K562 (cell line): ENCODE measurements around the gene LMF2. TPM values are rescaled to one million over a fixed set of nuclear protein-coding genes. Genes with fewer than 3 reads are reported as not detected.

Experiments
- KLF16 ChIP-seq: IDR thresholded peaks from 2 replicates; pipeline ENCODE4 v1.6.1; 2016; ENCODE audit warnings: antibody characterized with exemption
- RB1 ChIP-seq: fragments of 450-650 bp; IDR thresholded peaks from 2 replicates; pipeline ENCODE4 v1.6.1; 2017; ENCODE audit warnings: low read depth, mild to moderate bottlenecking
- SREBF1 ChIP-seq: fragments of 150-350 bp; IDR thresholded peaks from 2 replicates; pipeline ENCODE4 v1.6.1; 2014; ENCODE audit warnings: antibody characterized with exemption, low read depth, low read length, borderline replicate concordance
- TCF7 ChIP-seq: sonication (generic); IDR thresholded peaks from 2 replicates; pipeline ENCODE4 v1.6.1; 2016; ENCODE audit warnings: antibody characterized with exemption, borderline replicate concordance
- polyA plus RNA-seq, 8 experiments: library from polyadenylated mRNA; depleted of rRNA in 4 of 8; stranded (reverse) in 5 of 8; unstranded in 3 of 8; fragments of >200 nt; fragmentation: Nextera tagmentation in 2 of 8; fragmentation: Illumina TruSeq in 1 of 8; extraction: Ambion mirVana in 2 of 8; extraction: Trizol in 1 of 8; gene quantifications; 2 replicates each; pipeline versions ENCODE4 v1.2.1 to v1.2.3, GENCODE V29; 2011 to 2014; ENCODE audit warnings: inconsistent platforms in 1 of 8, missing spikeins in 1 of 8
- total RNA-seq, 7 experiments: library from RNA; depleted of rRNA in 6 of 7; stranded (reverse); fragments of >200 nt in 6 of 7; fragmentation: Illumina TruSeq in 2 of 7; extraction: Trizol in 2 of 7; gene quantifications; 2 replicates each; pipeline versions ENCODE4 v1.2.1 to v1.2.3, GENCODE V29; 2011 to 2021; ENCODE audit warnings: low replicate concordance in 1 of 7
- TF ChIP-seq, protein P1 (sequence below): fragments of 200-600 bp; sonication (generic); IDR thresholded peaks from one replicate; pipeline ENCODE4 v1.6.1; 2012; ENCODE audit warnings: mild to moderate bottlenecking, low read depth, low read length, inconsistent platforms

The LMF2 gene
- total and polyA plus RNA-seq, 9 of the 15 experiments (the other 6 are each of a cell fraction or from before 2014, with no cell fraction given): 0.08 to 37.1 (median 7.6) TPM

DNA sequence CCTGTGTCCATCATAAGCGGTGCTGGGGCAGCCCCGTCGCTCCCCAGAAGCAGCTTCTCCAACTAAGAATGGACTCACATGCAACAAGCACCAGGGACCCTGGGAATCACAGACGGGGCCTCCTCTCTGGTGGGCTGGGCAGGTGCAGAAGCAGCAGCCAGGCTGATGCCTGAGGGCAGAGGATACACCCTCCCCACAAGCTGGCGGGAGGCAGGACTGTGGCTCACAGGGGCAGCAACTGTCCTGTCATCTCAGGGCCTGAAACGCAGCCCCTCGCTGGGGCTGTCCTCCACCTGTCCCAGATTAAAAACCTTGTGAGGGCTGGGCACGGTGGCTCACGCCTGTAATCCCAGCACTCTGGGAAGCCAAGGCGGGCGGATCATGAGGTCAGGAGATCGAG, 29.6 kb downstream of the LMF2 start (continued):
- TF ChIP-seq, protein P1, sequence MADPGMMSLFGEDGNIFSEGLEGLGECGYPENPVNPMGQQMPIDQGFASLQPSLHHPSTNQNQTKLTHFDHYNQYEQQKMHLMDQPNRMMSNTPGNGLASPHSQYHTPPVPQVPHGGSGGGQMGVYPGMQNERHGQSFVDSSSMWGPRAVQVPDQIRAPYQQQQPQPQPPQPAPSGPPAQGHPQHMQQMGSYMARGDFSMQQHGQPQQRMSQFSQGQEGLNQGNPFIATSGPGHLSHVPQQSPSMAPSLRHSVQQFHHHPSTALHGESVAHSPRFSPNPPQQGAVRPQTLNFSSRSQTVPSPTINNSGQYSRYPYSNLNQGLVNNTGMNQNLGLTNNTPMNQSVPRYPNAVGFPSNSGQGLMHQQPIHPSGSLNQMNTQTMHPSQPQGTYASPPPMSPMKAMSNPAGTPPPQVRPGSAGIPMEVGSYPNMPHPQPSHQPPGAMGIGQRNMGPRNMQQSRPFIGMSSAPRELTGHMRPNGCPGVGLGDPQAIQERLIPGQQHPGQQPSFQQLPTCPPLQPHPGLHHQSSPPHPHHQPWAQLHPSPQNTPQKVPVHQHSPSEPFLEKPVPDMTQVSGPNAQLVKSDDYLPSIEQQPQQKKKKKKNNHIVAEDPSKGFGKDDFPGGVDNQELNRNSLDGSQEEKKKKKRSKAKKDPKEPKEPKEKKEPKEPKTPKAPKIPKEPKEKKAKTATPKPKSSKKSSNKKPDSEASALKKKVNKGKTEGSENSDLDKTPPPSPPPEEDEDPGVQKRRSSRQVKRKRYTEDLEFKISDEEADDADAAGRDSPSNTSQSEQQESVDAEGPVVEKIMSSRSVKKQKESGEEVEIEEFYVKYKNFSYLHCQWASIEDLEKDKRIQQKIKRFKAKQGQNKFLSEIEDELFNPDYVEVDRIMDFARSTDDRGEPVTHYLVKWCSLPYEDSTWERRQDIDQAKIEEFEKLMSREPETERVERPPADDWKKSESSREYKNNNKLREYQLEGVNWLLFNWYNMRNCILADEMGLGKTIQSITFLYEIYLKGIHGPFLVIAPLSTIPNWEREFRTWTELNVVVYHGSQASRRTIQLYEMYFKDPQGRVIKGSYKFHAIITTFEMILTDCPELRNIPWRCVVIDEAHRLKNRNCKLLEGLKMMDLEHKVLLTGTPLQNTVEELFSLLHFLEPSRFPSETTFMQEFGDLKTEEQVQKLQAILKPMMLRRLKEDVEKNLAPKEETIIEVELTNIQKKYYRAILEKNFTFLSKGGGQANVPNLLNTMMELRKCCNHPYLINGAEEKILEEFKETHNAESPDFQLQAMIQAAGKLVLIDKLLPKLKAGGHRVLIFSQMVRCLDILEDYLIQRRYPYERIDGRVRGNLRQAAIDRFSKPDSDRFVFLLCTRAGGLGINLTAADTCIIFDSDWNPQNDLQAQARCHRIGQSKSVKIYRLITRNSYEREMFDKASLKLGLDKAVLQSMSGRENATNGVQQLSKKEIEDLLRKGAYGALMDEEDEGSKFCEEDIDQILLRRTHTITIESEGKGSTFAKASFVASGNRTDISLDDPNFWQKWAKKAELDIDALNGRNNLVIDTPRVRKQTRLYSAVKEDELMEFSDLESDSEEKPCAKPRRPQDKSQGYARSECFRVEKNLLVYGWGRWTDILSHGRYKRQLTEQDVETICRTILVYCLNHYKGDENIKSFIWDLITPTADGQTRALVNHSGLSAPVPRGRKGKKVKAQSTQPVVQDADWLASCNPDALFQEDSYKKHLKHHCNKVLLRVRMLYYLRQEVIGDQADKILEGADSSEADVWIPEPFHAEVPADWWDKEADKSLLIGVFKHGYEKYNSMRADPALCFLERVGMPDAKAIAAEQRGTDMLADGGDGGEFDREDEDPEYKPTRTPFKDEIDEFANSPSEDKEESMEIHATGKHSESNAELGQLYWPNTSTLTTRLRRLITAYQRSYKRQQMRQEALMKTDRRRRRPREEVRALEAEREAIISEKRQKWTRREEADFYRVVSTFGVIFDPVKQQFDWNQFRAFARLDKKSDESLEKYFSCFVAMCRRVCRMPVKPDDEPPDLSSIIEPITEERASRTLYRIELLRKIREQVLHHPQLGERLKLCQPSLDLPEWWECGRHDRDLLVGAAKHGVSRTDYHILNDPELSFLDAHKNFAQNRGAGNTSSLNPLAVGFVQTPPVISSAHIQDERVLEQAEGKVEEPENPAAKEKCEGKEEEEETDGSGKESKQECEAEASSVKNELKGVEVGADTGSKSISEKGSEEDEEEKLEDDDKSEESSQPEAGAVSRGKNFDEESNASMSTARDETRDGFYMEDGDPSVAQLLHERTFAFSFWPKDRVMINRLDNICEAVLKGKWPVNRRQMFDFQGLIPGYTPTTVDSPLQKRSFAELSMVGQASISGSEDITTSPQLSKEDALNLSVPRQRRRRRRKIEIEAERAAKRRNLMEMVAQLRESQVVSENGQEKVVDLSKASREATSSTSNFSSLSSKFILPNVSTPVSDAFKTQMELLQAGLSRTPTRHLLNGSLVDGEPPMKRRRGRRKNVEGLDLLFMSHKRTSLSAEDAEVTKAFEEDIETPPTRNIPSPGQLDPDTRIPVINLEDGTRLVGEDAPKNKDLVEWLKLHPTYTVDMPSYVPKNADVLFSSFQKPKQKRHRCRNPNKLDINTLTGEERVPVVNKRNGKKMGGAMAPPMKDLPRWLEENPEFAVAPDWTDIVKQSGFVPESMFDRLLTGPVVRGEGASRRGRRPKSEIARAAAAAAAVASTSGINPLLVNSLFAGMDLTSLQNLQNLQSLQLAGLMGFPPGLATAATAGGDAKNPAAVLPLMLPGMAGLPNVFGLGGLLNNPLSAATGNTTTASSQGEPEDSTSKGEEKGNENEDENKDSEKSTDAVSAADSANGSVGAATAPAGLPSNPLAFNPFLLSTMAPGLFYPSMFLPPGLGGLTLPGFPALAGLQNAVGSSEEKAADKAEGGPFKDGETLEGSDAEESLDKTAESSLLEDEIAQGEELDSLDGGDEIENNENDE: no peak
- TF ChIP-seq TCF7 (no peak), RB1 (no peak), KLF16 (no peak), SREBF1 (no peak)
